MM.1S (cell line): ENCODE results near the gene OSBPL10.

Experiments used
- CTCF ChIP-seq: fragments of 300-600 bp; sonication (generic); IDR thresholded peaks from 2 replicates; pipeline ENCODE4 v1.5.1; 2016; ENCODE audit warnings: antibody characterized with exemption, low read length, mixed read lengths
- EZH2 ChIP-seq: fragments of 300-600 bp; sonication (generic); optimal IDR thresholded peaks from 2 replicates; pipeline ENCODE3; 2017; ENCODE audit warnings: low read depth, mild to moderate bottlenecking, antibody characterized with exemption, low read length, mixed read lengths
- EZH2phosphoT487 ChIP-seq: fragments of 300-600 bp; sonication (generic); IDR thresholded peaks from 2 replicates; pipeline ENCODE4 v1.6.1; 2018; ENCODE audit warnings: antibody characterized with exemption, low read length

- TF ChIP-seq CTCF (no peak), EZH2phosphoT487 (no peak), EZH2 (no peak)
Observed at GRCh38 chr3:31828007-31828406, 153.1 kb downstream of the OSBPL10 start.
